AML-193 (cell line): Measurements from ENCODE around the gene KCNJ16.

Experiments
- DNase-seq, 2 experiments: peaks; one replicate each; lab custom pipeline; 2025; lab: John Stamatoyannopoulos, UW

Gene KCNJ16

DNA sequence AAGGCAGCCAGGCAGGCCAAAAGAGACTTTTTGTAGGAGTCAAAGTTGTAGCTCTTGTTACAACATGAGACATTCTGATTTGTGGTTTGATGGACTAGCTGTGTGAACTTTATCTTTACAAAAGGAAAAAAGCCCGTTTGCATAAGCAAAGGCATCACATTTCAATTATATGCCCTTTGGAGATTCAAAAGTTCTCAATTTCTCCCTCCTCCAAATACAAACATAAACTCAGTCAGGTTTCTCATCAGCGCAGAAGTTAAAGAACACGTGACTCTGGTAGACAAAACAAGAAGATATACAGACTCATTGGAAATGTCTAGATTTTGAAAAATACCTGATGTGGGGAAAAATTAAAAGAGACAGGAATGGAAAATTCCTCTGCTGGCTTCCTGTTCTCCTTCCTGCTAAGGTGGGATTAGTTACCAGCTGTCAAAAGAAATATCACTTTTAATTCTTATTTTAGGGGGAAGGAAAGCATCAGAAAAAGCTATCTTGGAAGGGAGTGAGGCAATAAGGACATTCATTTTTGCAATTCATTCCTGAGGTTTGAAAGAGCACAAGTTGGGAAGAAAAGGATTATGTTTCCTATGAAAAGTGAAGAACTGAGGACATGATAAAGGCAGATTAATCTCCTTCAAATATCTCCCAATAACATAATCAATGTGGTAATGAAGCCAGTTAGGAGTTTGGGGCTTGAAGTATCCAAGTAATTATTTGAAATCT is 4.6 kb upstream of the KCNJ16 start:
- no peak for DNase-seq

- no peak for DNase-seq
Observed at GRCh38 chr17:70071127-70071526, 3.9 kb upstream of the KCNJ16 start.

DNA sequence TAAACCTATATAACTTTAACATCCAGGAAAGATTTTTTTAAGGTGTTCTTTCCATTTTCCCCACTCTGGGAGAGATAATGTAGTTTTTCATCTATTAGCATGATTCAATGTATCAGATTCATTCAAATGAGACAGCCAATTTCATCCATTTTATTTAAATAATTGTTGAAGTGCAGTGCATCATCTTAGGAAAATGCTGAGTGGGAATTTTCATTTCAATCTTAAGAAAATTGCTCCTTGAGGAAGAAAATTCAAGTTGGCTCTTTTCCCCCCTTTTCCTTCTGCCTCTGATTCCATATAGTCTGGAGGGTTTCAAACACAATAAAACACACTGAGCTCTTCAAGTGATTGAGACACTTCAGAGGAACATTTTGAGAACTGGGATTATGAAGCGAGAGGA is 3.4 kb upstream of the KCNJ16 start:
- no peak for DNase-seq

DNA sequence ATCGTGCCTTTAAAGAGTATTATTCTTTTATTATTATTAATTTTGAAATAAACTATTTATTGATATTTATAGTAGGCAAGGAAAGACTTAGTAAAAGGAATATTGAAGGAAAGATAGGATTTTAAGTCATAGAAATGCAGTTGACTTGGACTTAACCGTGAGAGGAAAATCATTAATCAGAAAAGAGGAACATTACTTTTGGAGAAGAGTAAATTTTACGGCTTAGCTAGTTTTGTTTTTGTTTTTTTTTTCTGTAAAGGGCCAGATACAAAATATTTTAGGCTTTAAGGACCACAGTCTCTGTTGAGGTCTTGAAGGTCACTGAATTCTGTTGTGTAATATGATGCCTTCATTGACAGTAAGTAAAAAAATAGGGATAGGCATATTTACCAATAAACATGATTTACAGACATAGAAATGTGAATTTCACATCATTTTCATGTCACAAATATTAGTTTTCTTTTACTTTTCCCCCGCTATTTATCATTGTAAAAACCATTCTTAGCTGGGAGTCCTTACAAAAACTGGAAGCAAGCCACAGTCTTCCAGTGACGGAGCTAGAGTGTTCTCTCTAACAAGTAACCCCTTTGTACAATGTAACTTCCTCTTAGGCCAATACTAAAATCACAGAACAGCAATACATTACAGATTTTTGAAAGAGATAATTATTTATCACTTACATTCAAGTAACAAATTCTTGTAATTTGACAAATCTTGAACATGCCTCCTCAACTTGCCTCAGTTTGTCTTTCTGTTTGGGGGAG is 2.3 kb upstream of the KCNJ16 start:
- no peak for DNase-seq

- DNase-seq, result no peak
Observed at GRCh38 chr17:70073310-70073709, 1.7 kb upstream of the KCNJ16 start.

GRCh38 chr17:70073799-70074198 is 1.2 kb upstream of the KCNJ16 start:
- no peak for DNase-seq

DNA sequence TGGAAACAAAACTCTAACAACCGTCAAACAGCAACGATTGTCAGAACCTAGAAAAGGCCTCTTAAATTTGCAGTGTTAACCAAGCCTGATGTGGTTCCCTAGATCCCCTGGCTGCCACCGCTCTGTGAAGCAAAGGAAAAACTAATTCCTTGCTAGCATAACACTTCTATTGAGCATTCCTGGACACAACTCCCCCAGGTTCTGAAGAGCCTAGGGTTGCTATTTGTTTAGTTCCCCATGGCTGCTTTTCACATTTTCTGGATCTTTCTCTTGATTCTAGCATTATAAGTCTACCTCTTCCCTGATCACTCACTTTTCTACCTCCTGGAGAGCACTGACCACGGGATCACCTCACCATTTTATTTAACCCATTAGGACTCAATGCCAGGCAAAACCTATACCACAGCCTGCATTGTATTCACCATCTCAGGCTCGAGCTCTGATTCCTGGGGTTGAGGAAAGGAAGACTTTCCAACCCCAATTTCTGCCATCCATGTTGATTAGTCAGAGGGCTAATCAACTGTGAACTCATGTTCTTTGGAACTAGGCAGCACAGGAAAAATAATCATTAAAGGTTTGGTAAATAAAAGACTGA is 692 bp upstream of the KCNJ16 start:
- DNase-seq, result no peak

DNA sequence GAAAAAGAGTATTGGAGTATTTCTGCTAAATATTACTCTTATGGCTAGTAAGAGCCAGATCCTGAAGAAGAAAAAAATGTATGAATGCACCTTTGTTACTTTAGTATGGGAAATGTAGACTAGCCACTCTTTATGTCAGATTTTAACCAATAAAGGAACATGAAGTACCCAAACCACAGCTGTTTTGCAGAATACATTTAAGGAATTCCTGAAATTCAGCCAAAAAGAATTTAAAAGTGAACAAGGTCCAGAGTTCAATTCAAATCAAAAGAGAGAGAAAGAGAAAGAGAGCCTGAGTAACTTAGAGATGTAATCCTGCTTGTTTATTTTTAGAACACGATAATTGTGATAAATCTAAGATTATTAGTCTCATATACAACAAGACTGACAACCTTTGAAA is 1.2 kb downstream of the KCNJ16 start:
- DNase-seq, result no peak

DNA sequence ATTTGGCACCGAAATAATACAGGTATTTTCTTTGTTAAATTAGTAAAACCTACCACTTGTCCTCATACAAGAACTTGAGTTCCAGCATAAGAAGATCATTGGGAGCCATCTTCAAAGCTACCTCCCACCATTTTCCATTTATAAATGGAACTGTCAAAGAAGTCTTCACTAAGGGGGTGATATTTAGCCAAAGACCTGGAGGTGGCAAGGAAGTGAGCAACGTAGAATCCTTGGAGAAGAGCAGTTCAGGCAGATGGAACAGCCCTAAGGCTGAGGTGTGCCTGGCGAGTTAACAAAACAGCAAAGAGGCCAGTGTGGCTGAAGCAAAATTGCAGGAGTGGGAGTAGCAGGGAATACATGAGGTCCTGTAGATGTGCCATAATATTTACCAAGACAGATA is 1.8 kb downstream of the KCNJ16 start:
- no peak for DNase-seq

- no peak for DNase-seq
Observed at GRCh38 chr17:70078549-70078948, 3.5 kb downstream of the KCNJ16 start.

DNA sequence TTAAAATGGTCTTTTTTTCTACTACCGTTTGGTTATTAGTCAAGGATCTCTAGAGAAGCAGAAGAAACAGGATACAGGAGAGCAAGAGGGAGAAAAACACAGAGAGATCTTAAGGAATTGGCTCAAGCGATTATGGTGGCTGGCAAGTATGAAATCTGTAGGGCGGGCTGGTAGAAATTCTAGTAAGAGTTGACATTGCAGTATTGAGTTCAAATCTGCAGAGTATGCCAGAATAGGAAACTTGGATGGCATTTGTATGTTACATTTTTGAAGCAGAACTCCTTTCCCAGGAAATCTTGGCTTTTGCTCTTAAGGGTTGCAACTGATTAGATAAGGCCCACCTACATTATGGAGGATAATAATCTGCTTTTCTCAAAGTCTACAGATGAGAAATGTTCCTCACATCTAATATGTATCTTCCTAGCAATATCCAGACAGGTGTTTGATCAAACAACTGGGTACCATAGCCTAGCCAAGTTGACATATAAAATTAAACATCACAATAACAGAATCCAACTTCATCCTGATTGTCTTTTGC is 4.0 kb downstream of the KCNJ16 start:
- no peak for DNase-seq

- DNase-seq, result no peak
Observed at GRCh38 chr17:70080541-70081347, 5.7 kb downstream of the KCNJ16 start.

- DNase-seq, result no peak
Observed at GRCh38 chr17:70081885-70082284, 6.9 kb downstream of the KCNJ16 start.

DNA sequence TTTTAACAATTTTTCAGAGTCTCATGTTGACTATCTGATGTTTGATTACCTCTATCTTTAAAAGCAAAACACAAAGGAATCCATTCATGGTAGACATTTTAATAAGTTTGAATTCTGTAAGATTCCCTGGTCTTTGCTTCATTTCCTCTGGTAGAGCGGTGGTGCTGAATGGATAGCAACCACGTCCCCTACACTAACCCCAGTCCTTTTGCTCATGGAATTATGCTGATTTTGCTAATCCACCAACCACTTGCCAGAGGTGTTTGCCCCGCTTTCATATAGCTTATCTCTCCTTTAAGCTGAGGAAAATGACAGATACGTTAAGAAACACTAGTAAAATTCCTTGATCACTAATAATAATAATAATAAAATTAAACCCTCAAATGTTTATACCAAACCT is 9.5 kb downstream of the KCNJ16 start:
- no peak for DNase-seq

DNA sequence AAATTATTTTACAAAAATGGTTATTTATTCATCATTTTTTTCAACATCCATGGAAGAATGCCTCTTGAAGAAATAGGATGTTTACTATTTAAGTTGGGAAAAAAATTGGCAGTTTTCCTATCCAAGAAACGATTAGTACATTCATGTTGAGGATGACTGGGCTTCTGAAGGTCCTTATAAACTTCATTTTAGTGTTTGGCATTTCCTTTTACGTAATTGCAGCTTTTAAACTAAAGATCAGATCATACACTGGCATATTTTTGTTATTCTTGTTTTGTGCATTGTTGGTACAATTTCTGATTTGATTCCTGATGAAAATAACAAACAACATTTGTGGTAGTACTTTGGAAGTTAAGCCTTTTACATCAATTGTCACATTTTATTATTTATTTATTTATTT is 11.5 kb downstream of the KCNJ16 start:
- DNase-seq, result no peak

- no peak for DNase-seq
Observed at GRCh38 chr17:70089513-70090148, 14.6 kb downstream of the KCNJ16 start.

- DNase-seq, result no peak
Observed at GRCh38 chr17:70091005-70091568, 16.1 kb downstream of the KCNJ16 start.

DNA sequence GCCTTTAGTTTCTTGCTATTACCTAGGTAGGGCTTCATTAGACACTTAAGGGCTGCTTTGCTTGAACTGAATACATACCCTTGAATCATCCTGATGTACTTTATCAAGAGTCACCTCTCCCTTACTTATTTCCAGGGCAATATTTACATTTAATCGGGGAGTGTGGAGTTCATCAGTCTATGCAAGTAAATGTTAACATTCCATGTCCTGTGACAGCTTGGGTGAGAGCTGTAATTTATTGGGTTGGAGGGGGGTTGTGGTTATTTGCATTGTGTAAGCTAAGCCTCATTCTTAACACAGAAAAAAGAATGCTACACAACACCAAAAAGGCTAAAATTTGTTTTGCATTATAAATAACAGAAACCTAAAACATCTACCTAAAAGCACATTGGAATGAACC is 16.7 kb downstream of the KCNJ16 start:
- DNase-seq, result no peak

DNA sequence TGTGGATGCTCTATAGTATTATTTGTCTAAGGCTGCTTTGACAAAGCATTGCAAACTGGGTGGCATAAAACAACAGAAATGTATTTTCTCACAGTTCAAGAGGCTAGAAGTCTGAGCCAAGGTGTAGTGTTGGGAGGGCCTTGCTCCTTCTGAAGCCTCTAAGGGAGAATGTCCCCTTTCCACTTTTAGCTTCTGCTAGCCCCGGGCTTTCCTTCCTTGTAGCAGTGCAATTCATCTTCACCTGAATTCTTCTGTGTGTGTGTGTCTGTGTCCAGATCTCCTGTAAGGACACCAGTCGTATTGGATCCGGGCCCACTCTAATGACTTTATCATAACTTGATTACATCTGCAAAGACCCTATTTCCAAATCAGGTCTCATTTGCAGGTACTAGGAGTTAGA is 18.1 kb downstream of the KCNJ16 start:
- DNase-seq, result no peak

DNA sequence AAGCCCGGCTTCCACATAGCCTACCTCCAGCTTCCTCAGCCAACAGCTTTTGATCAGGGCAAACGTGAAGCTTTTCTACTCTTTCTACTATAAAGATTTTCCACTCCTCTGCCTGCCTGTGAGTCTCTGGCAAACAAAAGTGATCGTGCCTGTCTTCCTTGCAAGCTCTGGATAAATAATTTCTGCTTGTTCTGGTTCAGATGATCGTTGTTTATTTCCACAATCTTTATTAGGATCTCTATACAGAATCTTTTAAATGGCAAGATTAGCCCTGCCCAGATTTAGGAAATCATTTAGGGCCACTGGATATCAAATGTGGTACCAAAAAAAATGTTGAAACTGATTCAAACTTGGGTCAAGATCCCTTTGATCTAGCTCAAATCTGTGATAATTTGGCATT is 20.4 kb downstream of the KCNJ16 start:
- DNase-seq, result no peak

- DNase-seq, result no peak
Observed at GRCh38 chr17:70096861-70097260, 21.8 kb downstream of the KCNJ16 start.
